ENCODE measurements around the gene CELF2. TPM values are rescaled to one million over a fixed set of nuclear protein-coding genes. Genes with fewer than 3 reads are reported as not detected.
"Not testable (repeated sequence)": the region's sequence is repeated elsewhere in the genome, so short reads cannot be mapped to it uniquely, and the experiment has no call there.

CELF2 gene
- total and polyA plus RNA-seq, 2 experiments from 2014 or later, result 14.4 to 26.5 TPM

DNA sequence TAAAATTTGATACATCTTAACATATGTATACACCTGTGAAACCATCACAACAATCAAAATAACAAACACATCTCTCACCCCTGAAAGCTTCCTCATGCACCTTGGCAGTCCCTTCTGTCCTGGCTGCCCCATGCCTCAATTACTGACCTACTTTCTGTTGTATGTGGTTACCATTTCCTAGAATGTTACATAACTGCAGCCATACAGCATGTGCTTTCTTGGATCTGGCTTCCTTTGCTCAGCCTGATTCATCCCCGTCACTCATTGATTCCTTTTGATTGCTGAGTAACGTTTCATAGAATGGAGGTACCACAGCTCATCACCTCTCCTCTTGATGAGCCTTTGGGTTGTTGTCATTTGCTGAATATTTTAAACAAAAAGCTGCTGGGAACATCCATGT, 165.3 kb downstream of the CELF2 start:
- H3F3A ChIP-seq (ENCODE audit: insufficient read depth), result no peaks in the 10 kb centered on the region
- H3K27ac ChIP-seq, result no peak overlapping the region
- no peaks in the 10 kb centered on the region for H3K79me2 ChIP-seq (ENCODE audit: insufficient read depth)
- no peak overlapping the region for H3K4me2 ChIP-seq (ENCODE audit: unreplicated experiment)
- no peak overlapping the region for H2AFZ ChIP-seq
- H3K36me3 ChIP-seq (ENCODE audit: low read depth), result no peaks in the 10 kb centered on the region
- H4K20me1 ChIP-seq (ENCODE audit: insufficient read depth), result no peaks in the 10 kb centered on the region
- no peaks in the 10 kb centered on the region for H3K4me1 ChIP-seq (ENCODE audit: insufficient read depth)
- in situ Hi-C loops (cut with MboI), result no loop called here
- H3K9ac ChIP-seq, result no peak overlapping the region
- whole genome bisulfite sequencing, 2 experiments (ENCODE audit: low coverage in 1 of 2, low lambda C conversion rate in 2 of 2, missing lambda C conversion rate in 2 of 2), result 48 to 49% methylated on average over 2 of the region's 2 CpGs
- H3K9me2 ChIP-seq (ENCODE audit: insufficient read depth), result no peaks in the 10 kb centered on the region
- DNase-seq, result no peak
- no peak for TF ChIP-seq EZH2 (IDR thresholded peaks at IDR 0.05; ENCODE audit: insufficient read depth, poor library complexity, severe bottlenecking)
- TF ChIP-seq EZH2phosphoT487 (IDR thresholded peaks at IDR 0.05; ENCODE audit: insufficient read depth, low read depth), result no peak
- no peaks in the 10 kb centered on the region for H3K9me3 ChIP-seq (ENCODE audit: low read depth)
- H3K4me3 ChIP-seq, result no peak overlapping the region
- H3K27me3 ChIP-seq (replicated peaks; ENCODE audit: insufficient read depth), result no peaks in the 10 kb centered on the region

DNA sequence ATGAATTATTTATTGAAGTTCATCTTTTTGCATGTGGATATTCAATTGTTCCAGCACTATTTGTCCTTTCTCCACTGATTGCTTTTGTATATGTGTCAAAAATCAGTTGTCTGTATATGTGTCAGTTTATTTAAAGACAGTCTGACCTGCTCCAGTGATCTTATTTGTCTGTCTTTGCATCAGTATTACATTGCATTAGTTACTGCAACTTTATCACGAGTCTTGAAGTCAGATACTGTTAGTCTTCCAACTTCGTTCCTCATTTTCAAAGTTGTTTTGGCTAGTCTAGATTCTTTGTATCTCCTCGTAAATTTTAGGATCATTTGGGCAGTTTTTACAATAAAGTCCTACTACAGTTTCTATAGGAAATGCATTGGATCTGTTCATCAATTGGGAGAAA, 166.4 kb downstream of the CELF2 start:
- Histone ChIP-seq H3F3A (ENCODE audit: insufficient read depth) (no peaks in the 10 kb centered on the region), H3K4me1 (ENCODE audit: insufficient read depth) (no peaks in the 10 kb centered on the region), H4K20me1 (ENCODE audit: insufficient read depth) (no peaks in the 10 kb centered on the region), H3K79me2 (ENCODE audit: insufficient read depth) (no peaks in the 10 kb centered on the region), H3K36me3 (ENCODE audit: low read depth) (no peaks in the 10 kb centered on the region), H3K4me2 (ENCODE audit: unreplicated experiment) (no peak overlapping the region), H3K27me3 (replicated peaks; ENCODE audit: insufficient read depth) (no peaks in the 10 kb centered on the region), H3K9me2 (ENCODE audit: insufficient read depth) (no peaks in the 10 kb centered on the region), H3K27ac (no peak overlapping the region), H3K9me3 (ENCODE audit: low read depth) (no peaks in the 10 kb centered on the region), H2AFZ (no peak overlapping the region), H3K4me3 (no peak overlapping the region), H3K9ac (no peak overlapping the region)
- 59 to 66% methylated on average over 3 of the region's 3 CpGs for WGBS, 2 experiments (ENCODE audit: low coverage in 1 of 2, low lambda C conversion rate in 2 of 2, missing lambda C conversion rate in 2 of 2)
- DNase-seq, result no peak
- TF ChIP-seq EZH2 (IDR thresholded peaks at IDR 0.05; ENCODE audit: insufficient read depth, poor library complexity, severe bottlenecking) (no peak), EZH2phosphoT487 (IDR thresholded peaks at IDR 0.05; ENCODE audit: insufficient read depth, low read depth) (no peak)
- in situ Hi-C loops (cut with MboI), result no loop called here

- H2AFZ ChIP-seq; H3K36me3 ChIP-seq (ENCODE audit: low read depth); in situ Hi-C loops (cut with MboI); H3K9me3 ChIP-seq (ENCODE audit: low read depth); H3F3A ChIP-seq (ENCODE audit: insufficient read depth); H3K4me2 ChIP-seq (ENCODE audit: unreplicated experiment); H3K4me1 ChIP-seq (ENCODE audit: insufficient read depth); H4K20me1 ChIP-seq (ENCODE audit: insufficient read depth); H3K79me2 ChIP-seq (ENCODE audit: insufficient read depth); H3K9ac ChIP-seq; H3K27me3 ChIP-seq (replicated peaks; ENCODE audit: insufficient read depth); DNase-seq; H3K4me3 ChIP-seq; H3K9me2 ChIP-seq (ENCODE audit: insufficient read depth); H3K27ac ChIP-seq: not testable (repeated sequence)
- WGBS, 2 experiments (ENCODE audit: low coverage in 1 of 2, low lambda C conversion rate in 2 of 2, missing lambda C conversion rate in 2 of 2), result 78 to 82% methylated on average over 13 of the region's 13 CpGs
Measured at GRCh38 chr10:11185128-11185665, 167.5 kb downstream of the CELF2 start.

- Histone ChIP-seq H3K4me3 (no peak overlapping the region), H3K9ac (no peak overlapping the region), H3K9me2 (ENCODE audit: insufficient read depth) (no peaks in the 10 kb centered on the region), H3F3A (ENCODE audit: insufficient read depth) (no peaks in the 10 kb centered on the region), H4K20me1 (ENCODE audit: insufficient read depth) (no peaks in the 10 kb centered on the region), H3K4me2 (ENCODE audit: unreplicated experiment) (no peak overlapping the region), H3K36me3 (ENCODE audit: low read depth) (no peaks in the 10 kb centered on the region), H3K79me2 (ENCODE audit: insufficient read depth) (no peaks in the 10 kb centered on the region), H3K27me3 (replicated peaks; ENCODE audit: insufficient read depth) (no peaks in the 10 kb centered on the region), H2AFZ (no peak overlapping the region), H3K27ac (no peak overlapping the region), H3K4me1 (ENCODE audit: insufficient read depth) (no peaks in the 10 kb centered on the region), H3K9me3 (ENCODE audit: low read depth) (no peaks in the 10 kb centered on the region)
- TF ChIP-seq EZH2phosphoT487 (IDR thresholded peaks at IDR 0.05; ENCODE audit: insufficient read depth, low read depth), result no peak
- TF ChIP-seq EZH2 (IDR thresholded peaks at IDR 0.05; ENCODE audit: insufficient read depth, poor library complexity, severe bottlenecking), result no peak
- WGBS, 2 experiments (ENCODE audit: low coverage in 1 of 2, low lambda C conversion rate in 2 of 2, missing lambda C conversion rate in 2 of 2), result 83 to 93% methylated on average over 1 of the region's 1 CpG
- no peak for DNase-seq
- in situ Hi-C loops (cut with MboI), result no loop called here
Measured at GRCh38 chr10:11186374-11186773, 168.7 kb downstream of the CELF2 start.

Measured in GM23248 (cell line).